HUES64 (cell line): Measurements from ENCODE around the gene UPK1A.

ENCODE experiments used
- H3K27ac ChIP-seq: 2 replicates; pipeline ENCODE4 v1.7.0; 2013; ENCODE audit warnings: low read depth, low read length, inconsistent platforms
- H3K27me3 ChIP-seq: 2 replicates; pipeline ENCODE4 v1.6.1; 2013; ENCODE audit warnings: mild to moderate bottlenecking, low read length; ENCODE audit not compliant: insufficient read depth
- H3K36me3 ChIP-seq: 2 replicates; pipeline ENCODE4 v1.6.1; 2013; ENCODE audit warnings: mild to moderate bottlenecking, low read length; ENCODE audit not compliant: insufficient read depth
- H3K4me1 ChIP-seq: 2 replicates; pipeline ENCODE4 v1.6.1; 2013; ENCODE audit warnings: mild to moderate bottlenecking, low read length, moderate library complexity; ENCODE audit not compliant: insufficient read depth
- H3K4me3 ChIP-seq: 2 replicates; pipeline ENCODE4 v1.5.1; 2013; ENCODE audit warnings: mild to moderate bottlenecking, low read length, moderate library complexity
- H3K9ac ChIP-seq: 2 replicates; pipeline ENCODE4 v1.6.1; 2013; ENCODE audit warnings: mild to moderate bottlenecking, low read depth, low read length
- H3K9me3 ChIP-seq: 2 replicates; pipeline ENCODE4 v1.6.1; 2013; ENCODE audit warnings: low read depth, low read length; ENCODE audit not compliant: insufficient read depth
- WGBS: fragments of 150-250, 120-280 bp; methylation state at CpG from one replicate; pipeline ENCODE4 v1.1.7; 2013; ENCODE audit warnings: missing lambda C conversion rate; 5-methylcytosine and 5-hydroxymethylcytosine counted together

Gene UPK1A

GRCh38 chr19:35693422-35693821 lies 27.1 kb downstream of the UPK1A start:
- no peak overlapping the region for H3K9ac ChIP-seq

GRCh38 chr19:35693835-35694599 lies 27.7 kb downstream of the UPK1A start:
- Histone ChIP-seq H3K36me3 (no peaks in the 10 kb centered on the region), H3K9me3 (no peaks in the 10 kb centered on the region), H3K27me3 (no peaks in the 10 kb centered on the region), H3K9ac (no peak overlapping the region), H3K4me3 (no peak overlapping the region), H3K27ac (no peak overlapping the region), H3K4me1 (no peaks in the 10 kb centered on the region)
- 41% methylated on average over 8 of the region's 8 CpGs for WGBS

More at GRCh38 chr19:35693422-35693821, 27.1 kb downstream of the UPK1A start:
- Histone ChIP-seq H3K9me3 (no peaks in the 10 kb centered on the region), H3K27ac (no peak overlapping the region), H3K27me3 (no peaks in the 10 kb centered on the region), H3K4me3 (no peak overlapping the region), H3K36me3 (no peaks in the 10 kb centered on the region), H3K4me1 (no peaks in the 10 kb centered on the region)
- 34% methylated on average over 4 of the region's 8 CpGs for WGBS

DNA sequence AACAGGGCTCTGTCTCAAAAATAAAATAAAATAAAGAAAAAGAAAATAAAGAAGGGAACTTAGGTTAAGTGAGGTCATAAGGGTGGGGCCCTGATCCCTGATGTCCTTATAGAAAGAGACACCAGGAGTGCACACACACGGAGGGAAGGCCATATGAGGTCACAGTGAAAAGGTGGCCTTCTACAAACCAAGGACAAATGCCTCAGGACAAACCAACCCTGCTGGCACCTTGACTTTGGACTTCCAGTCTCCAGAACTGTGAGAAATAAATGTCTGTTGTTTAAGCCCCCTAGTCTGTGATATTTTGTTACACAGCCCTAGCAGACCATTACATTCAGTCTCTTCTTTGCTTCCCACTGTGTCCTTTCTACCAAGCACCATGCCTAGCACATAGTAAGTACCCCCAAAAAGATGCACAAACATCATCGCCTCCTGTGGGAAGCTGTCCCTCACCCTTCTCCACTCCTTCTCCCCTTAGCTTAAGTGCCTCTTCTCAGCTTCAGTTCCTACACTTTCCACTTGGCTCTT lies 29.6 kb downstream of the UPK1A start:
- Histone ChIP-seq H3K27ac (no peak overlapping the region), H3K36me3 (no peaks in the 10 kb centered on the region), H3K9ac (no peak overlapping the region), H3K9me3 (no peaks in the 10 kb centered on the region), H3K27me3 (no peaks in the 10 kb centered on the region), H3K4me3 (no peak overlapping the region), H3K4me1 (no peaks in the 10 kb centered on the region)
- WGBS, result 89% methylated on average over 2 of the region's 2 CpGs

GRCh38 chr19:35696835-35697234 lies 30.5 kb downstream of the UPK1A start:
- 87% methylated on average over 4 of the region's 4 CpGs for WGBS
- Histone ChIP-seq H3K27ac (no peak overlapping the region), H3K9ac (no peak overlapping the region), H3K9me3 (no peaks in the 10 kb centered on the region), H3K4me3 (no peak overlapping the region), H3K27me3 (no peaks in the 10 kb centered on the region), H3K36me3 (no peaks in the 10 kb centered on the region), H3K4me1 (no peaks in the 10 kb centered on the region)

GRCh38 chr19:35702223-35703012 lies 36.1 kb downstream of the UPK1A start:
- no peaks in the 10 kb centered on the region for H3K9me3 ChIP-seq
- H3K36me3 ChIP-seq, result no peaks in the 10 kb centered on the region
- peak overlapping the region; percentile 21; the same call in 1 of the 2 replicates for H3K9ac ChIP-seq
- WGBS, result 1% methylated on average over 50 of the region's 50 CpGs
- H3K4me1 ChIP-seq, result no peaks in the 10 kb centered on the region; the same call in 1 of the 2 replicates
- H3K27ac ChIP-seq, result no peak overlapping the region
- peaks cover 28% of the 10 kb centered on the region for H3K27me3 ChIP-seq
- peak overlapping the region; percentile 73 for H3K4me3 ChIP-seq

DNA sequence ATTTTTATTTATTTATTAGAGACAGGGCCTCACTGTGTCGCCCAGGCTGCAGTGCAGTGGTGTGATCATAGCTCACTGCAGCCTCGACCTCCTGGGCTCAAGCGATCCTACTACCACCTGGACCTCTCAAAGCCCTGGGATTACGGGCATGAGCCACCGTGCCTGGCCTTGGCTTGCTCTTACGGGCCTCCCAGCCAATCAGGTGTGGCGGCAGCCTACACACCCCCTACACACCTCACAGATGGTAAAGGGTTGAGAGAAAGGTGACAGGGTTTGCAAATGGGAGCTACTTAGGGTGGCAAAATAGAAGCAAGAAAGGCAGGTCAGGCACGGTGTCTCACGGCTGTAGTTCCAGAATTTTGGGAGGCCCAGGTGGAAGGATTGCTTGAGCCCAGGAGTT lies 37.0 kb downstream of the UPK1A start:
- WGBS, result 59% methylated on average over 7 of the region's 9 CpGs
- Histone ChIP-seq H3K27ac (no peak overlapping the region), H3K9ac (no peak overlapping the region), H3K4me1 (no peaks in the 10 kb centered on the region; the same call in 1 of the 2 replicates), H3K9me3 (no peaks in the 10 kb centered on the region), H3K4me3 (no peak overlapping the region), H3K36me3 (no peaks in the 10 kb centered on the region), H3K27me3 (peaks cover 28% of the 10 kb centered on the region)

- Histone ChIP-seq H3K36me3 (no peaks in the 10 kb centered on the region), H3K27me3 (peaks cover 28% of the 10 kb centered on the region), H3K4me3 (no peak within 1 kb of the TSS), H3K9ac (no peak within 1 kb of the TSS), H3K9me3 (no peaks in the 10 kb centered on the region), H3K27ac (no peak within 1 kb of the TSS), H3K4me1 (no peaks in the 10 kb centered on the region; the same call in 1 of the 2 replicates)
- WGBS, result 32% methylated on average over 24 of the region's 24 CpGs
These were observed 37.9 kb downstream of the UPK1A start, which contains the start of gene ZBTB32 for GRCh38 chr19:35704218-35704617. TSS of gene ZBTB32 (plus strand) at chr19:35704558. CDS start at chr19:35714627, 10,069 bp downstream.

DNA sequence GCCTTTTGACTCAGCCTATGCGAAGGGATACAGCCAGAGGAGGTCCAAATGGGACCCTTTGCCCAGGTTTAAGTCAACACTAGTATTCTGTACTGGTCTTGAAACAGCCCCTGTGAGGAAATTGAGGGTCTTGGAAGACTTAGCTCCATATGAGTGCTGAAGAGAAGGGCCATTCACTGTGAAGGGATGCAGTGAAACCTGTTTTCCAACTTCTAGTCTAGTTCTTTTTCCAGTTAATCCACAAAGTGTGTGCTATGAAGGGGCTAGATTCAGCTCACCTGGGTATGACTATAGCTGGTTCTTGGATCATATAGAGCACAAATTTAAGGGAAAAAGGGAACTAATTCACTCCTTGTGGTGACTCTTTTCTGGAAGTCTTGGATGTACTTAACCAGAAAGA lies 42.1 kb downstream of the UPK1A start:
- H3K4me3 ChIP-seq, result no peak overlapping the region
- H3K27me3 ChIP-seq, result peaks cover 19% of the 10 kb centered on the region
- peaks cover 5% of the 10 kb centered on the region; the same call in 1 of the 2 replicates for H3K4me1 ChIP-seq
- no peaks in the 10 kb centered on the region for H3K9me3 ChIP-seq
- H3K9ac ChIP-seq, result no peak overlapping the region
- no peak overlapping the region for H3K27ac ChIP-seq
- no peaks in the 10 kb centered on the region for H3K36me3 ChIP-seq
- WGBS, result 93% methylated on average over 1 of the region's 1 CpG

GRCh38 chr19:35710784-35711723 lies 44.7 kb downstream of the UPK1A start:
- Histone ChIP-seq H3K27me3 (peaks cover 4% of the 10 kb centered on the region; the same call in 1 of the 2 replicates), H3K27ac (no peak overlapping the region), H3K36me3 (no peaks in the 10 kb centered on the region), H3K4me3 (no peak overlapping the region), H3K4me1 (peaks cover 21% of the 10 kb centered on the region), H3K9ac (no peak overlapping the region), H3K9me3 (no peaks in the 10 kb centered on the region)
- 40% methylated on average over 13 of the region's 13 CpGs for WGBS
